Transverse colon (tissue), 4 donors: ENCODE results near the gene UBE4B.

Source experiments
- EP300 ChIP-seq: sonication (generic); formaldehyde crosslinking; IDR thresholded peaks from one replicate; pipeline ENCODE4 v1.6.1; 2017; ENCODE audit warnings: antibody characterized with exemption, low read depth
- POLR2A ChIP-seq: fragments of 450-650 bp; IDR thresholded peaks from one replicate; pipeline ENCODE4 v1.6.1; 2016; ENCODE audit warnings: antibody characterized with exemption, mild to moderate bottlenecking, moderate library complexity
- POLR2AphosphoS5 ChIP-seq, 3 donors: sonication (generic); formaldehyde crosslinking; IDR thresholded peaks; one replicate each; pipeline ENCODE4 v1.6.1; 2016; ENCODE audit warnings: antibody characterized with exemption in 3 of 3
- TF ChIP-seq, protein P1 (sequence below), 5 experiments: fragments of 200-600 bp in 3 of 5; fragments of 450-650 bp in 2 of 5; sonication (generic) in 3 of 5; IDR thresholded peaks; 1 replicate in 2 of 5; 2 replicates in 3 of 5; pipeline ENCODE4 v1.5.1; 2016 to 2017; ENCODE audit warnings: antibody characterized with exemption in 5 of 5, inconsistent platforms in 3 of 5, mild to moderate bottlenecking in 2 of 5, moderate library complexity in 1 of 5

DNA sequence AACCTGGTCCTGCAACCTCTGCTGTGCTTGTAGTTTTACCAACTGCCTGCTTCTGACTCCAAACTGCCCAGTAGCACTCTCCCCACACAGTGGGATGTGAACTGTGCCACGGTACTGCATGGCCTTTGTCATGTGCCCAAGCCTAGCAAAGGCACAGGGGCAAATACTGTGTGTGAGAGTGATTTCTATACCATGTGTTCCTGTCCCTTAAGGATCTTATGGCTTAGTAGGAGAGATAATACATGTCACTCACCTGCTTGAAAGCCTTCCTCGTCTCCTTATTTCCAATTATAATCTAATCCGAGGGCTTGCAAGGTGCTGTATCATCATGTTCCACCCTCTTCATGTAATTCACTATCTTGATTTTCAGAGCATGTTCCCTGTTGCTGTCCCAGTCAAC, 51.3 kb downstream of the UBE4B start:
- TF ChIP-seq, protein P1, sequence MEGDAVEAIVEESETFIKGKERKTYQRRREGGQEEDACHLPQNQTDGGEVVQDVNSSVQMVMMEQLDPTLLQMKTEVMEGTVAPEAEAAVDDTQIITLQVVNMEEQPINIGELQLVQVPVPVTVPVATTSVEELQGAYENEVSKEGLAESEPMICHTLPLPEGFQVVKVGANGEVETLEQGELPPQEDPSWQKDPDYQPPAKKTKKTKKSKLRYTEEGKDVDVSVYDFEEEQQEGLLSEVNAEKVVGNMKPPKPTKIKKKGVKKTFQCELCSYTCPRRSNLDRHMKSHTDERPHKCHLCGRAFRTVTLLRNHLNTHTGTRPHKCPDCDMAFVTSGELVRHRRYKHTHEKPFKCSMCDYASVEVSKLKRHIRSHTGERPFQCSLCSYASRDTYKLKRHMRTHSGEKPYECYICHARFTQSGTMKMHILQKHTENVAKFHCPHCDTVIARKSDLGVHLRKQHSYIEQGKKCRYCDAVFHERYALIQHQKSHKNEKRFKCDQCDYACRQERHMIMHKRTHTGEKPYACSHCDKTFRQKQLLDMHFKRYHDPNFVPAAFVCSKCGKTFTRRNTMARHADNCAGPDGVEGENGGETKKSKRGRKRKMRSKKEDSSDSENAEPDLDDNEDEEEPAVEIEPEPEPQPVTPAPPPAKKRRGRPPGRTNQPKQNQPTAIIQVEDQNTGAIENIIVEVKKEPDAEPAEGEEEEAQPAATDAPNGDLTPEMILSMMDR (IDR thresholded peaks at IDR 0.05): no peak
- TF ChIP-seq POLR2A: no peak
- TF ChIP-seq EP300: no peak
- TF ChIP-seq POLR2AphosphoS5 (IDR thresholded peaks at IDR 0.05): no peak
